KBM-7 (cell line): ENCODE data around the gene INPP4B.
"Not testable (repeated sequence)": the region's sequence is repeated elsewhere in the genome, so short reads cannot be mapped to it uniquely, and the experiment has no call there.

ENCODE experiments used
- DNase-seq: peaks from one replicate; pipeline ENCODE4 v3.0.0-alpha.2; 2015
- in situ Hi-C: fragments of 300-500 bp; cut with MboI; formaldehyde crosslinking; loops from 2 replicates; pipeline ENCODE4 v1.14.3; 2020; ENCODE audit warnings: low sequenced_read_pairs, low pct_unique_long_range_greater_than_20kb, mixed read lengths

Gene INPP4B

DNA sequence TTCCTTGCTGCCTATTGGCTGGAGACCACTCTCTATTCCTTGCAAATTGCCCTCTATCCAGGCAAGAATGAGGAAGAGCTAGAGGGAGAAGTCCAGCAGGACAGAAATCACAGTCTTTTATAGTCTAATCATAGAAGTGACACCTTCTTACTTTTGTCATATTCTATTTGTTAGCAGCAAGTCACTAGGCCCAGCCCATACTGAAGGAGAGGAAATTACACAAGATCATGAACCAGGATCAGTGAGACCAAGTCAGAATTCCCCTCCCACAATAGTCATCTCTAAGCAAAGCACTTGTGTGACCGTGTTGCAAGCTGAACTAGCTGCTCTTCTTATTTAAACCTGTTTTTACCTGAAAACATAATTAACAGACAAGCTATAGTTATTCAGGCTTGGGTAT lies 317.7 kb downstream of the INPP4B start:
- in situ Hi-C loops = no loop called here
- DNase-seq = no peak

DNA sequence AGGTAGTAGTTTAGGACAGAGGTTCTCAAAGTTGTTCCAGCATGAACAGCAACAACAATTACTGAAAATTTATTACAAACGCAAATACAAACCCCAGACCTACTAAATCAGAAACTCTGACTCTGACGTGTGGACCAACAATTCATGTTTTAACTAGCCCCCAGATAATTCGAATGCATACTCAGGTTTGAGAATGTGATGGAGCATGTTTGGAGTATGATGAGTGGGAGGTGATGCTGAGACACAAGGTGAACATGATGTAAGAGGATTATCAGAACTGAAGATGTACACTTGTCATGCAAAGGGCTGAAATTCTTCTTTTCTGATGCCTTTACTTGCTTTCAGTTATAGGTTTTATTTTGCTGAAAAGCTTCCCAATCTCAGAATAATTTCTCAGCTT lies 323.0 kb downstream of the INPP4B start:
- in situ Hi-C loops = no loop called here

DNA sequence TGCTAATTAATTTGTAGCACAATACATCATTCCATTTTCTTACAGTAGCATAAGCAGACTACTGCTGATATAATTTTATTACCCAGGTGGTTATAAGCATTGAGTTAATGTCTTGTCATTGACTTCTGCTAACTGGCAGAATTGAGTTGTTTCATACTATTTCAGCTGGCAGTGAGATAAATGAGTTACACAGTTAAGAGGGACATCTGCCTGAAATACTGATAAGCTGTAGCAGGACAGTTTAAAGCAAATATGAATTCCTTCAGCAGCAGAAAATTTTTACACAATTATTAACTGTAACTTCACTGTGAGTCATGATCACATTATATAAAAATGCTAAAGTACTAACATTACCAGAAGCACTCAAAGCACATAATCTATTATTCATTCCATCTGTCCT lies 326.8 kb downstream of the INPP4B start:
- DNase-seq = no peak
- in situ Hi-C loops = no loop called here

More for the DNA sequence above, 323.0 kb downstream of the INPP4B start:
- no peak for DNase-seq

DNA sequence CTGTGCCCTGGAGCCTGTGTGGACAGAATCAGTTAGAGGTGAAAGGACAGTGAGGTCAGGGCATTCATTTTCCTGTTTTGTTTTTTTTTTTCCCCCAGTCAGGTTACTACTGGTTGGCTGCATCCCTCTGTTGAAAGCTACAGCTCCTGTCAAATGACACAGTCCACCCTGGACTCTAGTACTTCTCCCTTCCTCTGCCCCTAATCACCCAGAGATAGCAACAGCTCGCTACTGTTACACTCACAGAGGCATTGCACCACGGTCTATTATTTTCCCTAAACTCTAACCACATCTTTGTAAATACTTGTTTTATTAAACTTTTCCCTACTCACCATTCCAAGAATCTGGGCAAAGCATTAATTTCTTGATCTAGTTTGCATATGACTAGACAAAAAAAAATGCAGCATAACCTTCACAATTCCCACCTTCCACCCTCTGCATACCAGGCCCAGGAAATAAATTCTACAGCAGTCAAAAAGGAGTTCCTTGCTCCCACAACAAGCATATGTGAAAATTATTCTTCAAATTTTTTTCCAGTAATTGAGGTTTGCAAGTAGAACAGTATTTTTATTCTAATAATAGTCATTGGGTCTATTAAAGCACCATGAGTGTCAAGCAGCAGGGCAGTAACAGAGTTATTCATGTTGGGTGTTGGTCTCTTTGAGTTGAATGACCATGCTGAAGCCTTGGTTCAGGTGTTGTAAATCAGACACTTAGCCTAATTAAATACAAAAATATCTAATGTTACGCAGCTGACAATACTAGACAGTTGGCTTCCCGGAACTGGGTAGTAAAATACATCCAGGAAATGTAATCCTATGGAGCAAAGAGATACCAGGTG lies 329.2 kb downstream of the INPP4B start:
- in situ Hi-C loops = no loop called here

DNA sequence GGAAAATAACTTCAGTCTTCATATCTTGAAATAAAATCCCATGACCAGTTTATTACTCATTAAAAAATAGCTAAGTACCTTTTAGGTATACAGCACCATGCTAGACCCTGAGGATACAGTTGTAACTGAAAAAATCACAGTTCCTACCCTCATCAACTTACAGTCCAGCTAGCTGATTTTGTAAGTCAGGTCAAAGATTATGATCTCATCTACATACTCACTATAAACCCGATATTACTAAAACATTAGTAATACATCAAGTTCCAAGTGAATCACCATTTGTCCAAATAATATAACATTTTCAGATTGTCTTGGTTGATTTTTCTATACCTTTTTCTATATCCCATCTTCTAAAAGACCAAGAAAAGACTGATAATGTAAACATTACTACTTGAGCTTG lies 333.9 kb downstream of the INPP4B start:
- no peak for DNase-seq
- in situ Hi-C loops = no loop called here

More for the DNA sequence above, 329.2 kb downstream of the INPP4B start:
- DNase-seq = no peak

DNA sequence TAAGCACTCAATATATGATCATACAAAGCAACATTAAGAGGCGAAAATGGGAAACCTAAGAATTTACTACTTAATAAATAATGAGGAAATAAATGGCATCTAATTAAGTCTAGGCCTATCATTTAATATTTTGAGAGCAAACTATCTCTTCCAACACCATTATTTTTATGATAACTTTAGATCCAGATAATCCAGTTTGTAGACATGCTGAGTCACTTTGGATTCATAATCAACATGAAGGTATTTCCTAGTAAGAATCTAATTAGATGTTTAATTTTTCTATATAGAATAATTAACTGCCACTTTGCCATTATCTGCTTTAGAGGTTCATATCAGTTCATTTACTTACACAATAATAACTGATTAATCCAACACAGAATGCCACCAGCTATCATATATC lies 336.2 kb downstream of the INPP4B start:
- no peak for DNase-seq
- in situ Hi-C loops = no loop called here

DNA sequence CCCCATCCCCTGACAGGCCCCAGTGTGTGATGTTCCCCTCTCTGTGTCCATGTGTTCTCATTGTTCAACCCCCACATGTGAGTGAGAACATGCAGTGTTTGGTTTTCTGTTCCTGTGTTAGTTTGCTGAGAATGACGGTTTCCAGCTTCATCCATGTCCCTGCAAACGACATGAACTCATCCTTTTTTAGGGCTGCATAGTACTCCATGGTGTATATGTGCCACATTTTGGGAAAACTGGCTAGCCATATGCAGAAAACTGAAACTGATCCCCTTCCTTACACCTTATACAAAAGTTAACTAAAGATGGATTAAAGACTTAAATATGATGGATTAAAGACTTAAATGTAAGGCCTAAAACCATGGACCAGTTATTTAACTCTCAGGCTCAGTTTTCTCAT lies 336.7 kb downstream of the INPP4B start:
- DNase-seq, in situ Hi-C loops: not testable (repeated sequence)

DNA sequence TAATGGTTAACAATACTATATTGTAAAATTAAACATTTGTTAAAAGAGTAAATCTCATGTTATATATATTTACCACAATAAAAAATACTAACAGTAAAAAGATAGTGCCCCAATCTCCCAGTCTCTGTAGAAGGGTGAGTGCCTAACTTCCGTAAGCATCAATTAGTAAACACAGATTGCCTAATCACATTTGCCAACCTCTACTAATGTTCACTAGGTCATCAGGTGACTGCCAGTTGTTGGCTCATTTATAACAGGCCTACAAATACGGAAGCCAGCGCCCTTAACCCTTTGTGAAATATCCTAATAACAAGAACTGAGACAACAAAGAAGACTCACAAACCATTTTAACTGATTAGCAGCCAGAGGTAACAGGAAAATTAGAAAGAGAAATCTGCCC lies 345.1 kb downstream of the INPP4B start:
- DNase-seq = no peak
- in situ Hi-C loops = no loop called here

DNA sequence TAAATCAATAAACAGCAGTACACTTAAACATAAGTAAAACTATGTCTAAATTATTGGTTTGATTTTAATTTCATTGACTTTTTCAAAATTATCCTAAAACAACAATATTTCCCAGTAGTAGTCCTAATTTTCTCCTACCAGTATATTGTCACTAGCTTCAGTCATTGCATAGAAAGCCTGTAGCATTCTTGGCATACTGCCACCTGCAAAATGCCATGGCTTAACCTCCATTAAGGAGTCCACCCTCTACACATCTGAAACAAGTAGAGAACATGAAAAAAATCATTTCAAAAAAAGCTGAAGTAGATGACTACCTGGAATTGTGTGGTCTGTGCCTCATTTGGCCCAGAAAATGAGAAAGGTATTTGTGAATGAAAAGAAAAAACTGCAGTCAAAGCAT lies 348.5 kb downstream of the INPP4B start:
- DNase-seq = no peak

DNA sequence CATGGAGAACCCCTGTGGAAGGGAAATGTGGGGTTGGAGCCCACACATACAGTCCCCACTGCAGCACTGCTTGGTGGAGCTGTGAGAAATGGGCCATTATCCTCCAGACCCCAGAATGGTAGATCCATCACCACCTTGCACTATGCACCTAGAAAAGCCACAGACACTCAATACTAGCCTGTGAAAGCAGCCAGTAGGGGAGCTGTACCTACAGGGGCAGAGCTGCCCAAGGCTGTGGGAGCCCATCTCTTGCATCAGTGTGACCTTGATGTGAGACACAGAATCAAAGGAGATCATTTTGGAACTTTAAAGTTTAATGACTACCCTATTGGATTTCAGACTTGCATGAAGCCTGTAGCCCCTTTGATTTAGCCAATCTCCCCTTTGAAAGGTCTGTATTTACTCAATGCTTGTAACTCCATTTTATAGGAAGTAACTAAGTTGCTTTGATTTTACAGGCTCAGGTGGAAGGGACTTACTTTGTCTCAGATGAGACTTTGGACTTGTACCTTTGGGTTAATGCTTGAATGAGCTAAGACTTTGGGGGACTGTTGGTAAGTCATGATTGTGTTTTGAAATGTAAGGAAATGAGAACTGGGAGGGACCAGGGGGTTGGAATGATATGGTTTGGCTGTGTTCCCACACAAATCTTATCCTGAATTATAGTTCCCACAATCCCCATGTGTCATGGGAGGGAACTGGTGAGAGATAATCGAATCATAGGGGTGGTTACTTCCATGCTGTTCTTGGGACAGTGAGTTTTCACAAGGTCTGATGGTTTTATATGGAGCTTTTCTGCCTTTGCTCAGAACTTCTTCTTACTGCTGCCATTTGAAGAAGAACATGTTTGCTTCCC lies 352.6 kb downstream of the INPP4B start:
- no peak for DNase-seq
- in situ Hi-C loops = no loop called here

More for the DNA sequence above, 348.5 kb downstream of the INPP4B start:
- in situ Hi-C loops = no loop called here

DNA sequence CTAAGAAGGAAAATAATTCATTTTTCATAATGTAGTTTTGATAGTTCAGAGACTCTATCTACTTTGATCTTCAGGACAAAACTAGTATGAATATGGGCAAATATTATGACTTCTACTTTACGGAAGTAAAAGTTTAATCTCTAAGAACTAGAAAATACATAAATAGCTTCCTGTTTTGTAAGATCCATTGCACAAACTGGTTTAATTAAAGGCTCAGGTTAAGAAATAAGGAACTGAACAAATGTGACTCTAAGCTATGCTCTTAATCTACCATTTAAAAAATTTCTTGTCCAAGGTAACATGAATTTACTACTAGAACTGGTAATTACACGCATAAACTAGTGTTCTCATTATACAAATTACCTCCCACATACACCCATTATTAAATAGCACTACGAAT lies 360.6 kb downstream of the INPP4B start:
- peak; percentile 29 for DNase-seq
- in situ Hi-C loops = no loop called here

DNA sequence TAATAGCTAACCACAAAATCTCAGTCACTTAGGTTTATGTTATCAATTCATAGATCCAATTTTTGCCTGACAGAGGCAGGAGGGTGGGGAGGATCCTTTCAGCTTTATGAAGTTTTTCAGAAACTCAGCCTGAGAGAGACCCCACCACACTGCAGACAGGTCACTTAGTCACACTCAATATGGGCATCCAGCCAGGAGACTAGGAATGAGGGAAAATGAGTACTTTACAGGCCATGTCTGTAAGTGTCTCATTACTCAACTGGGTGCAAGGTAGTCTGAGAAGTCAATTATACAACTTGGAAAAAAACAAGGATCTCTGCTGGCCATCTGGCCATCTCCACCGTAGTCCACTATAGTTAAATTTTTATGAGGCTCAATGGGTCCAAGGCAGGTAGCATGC lies 365.9 kb downstream of the INPP4B start:
- no peak for DNase-seq
- in situ Hi-C loops = no loop called here

DNA sequence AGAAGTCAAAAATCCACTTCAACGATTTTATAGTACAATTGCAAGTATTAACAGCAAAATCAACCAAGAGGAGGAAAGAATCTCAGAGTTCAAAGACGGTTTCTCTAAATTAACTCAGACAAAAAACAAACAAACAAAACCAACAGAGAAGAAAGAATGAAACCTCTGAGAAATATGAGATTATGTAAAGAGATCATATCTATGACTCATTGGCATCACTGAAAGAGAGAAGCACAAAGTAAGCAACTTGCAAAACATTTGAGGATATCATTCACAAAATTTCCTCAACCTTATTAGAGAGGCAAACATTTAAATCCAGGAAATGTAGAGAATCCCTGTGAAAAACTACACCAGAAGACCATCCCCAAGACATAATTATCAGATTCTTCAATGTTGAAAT lies 370.4 kb downstream of the INPP4B start:
- DNase-seq = no peak
- in situ Hi-C loops = no loop called here

DNA sequence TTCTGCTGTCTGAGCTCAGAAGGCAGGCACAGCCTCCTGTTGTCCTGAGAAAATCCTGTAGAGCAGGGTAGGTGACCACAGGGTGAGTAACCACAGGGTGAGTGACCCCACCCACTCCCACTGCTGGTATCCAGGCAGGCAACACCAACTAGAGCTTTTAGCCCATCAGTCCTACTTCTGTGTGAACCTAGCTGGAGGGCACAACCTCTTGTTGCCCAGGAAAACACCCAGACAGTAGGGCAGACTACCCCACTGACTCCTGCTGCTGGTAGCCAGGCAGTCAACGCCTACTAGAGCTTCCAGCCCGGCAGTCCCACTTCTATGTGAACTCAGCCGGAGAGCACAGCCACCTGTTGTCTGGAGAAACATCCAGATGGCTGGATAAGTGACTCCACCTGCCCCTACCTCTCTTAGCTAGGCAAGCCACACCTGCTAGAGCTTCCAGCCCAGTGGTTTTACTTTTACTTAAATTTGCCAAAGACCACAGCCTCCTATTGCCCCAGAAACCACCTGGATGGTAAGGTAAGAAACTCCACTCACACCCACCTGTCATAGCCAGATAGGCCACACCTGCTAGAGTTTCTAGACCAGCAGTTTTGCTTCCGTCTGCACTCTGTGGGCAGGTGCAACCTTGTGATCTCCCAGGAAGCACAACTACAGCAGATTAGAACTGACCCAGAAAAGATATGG lies 371.6 kb downstream of the INPP4B start:
- DNase-seq = no peak
- in situ Hi-C loops = no loop called here

DNA sequence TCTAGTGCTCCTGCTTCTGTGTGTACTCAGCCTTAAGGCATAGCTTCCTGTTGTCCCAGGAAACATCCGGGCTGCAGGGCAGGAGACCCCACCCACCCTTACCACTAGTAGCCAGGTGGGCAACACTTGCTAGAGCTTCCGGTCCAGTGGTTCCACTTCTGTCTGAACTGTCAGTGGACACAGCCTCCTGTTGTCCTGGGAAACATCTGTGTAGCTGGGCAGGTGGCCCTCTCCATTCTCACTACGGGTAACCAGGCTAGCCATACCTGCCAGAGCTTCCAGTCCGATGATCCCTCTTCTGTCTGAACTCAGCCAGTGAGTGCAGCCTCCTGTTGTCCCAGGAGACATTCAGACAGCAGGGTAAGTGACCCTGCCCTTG lies 372.2 kb downstream of the INPP4B start:
- in situ Hi-C loops = no loop called here
- no peak for DNase-seq

DNA sequence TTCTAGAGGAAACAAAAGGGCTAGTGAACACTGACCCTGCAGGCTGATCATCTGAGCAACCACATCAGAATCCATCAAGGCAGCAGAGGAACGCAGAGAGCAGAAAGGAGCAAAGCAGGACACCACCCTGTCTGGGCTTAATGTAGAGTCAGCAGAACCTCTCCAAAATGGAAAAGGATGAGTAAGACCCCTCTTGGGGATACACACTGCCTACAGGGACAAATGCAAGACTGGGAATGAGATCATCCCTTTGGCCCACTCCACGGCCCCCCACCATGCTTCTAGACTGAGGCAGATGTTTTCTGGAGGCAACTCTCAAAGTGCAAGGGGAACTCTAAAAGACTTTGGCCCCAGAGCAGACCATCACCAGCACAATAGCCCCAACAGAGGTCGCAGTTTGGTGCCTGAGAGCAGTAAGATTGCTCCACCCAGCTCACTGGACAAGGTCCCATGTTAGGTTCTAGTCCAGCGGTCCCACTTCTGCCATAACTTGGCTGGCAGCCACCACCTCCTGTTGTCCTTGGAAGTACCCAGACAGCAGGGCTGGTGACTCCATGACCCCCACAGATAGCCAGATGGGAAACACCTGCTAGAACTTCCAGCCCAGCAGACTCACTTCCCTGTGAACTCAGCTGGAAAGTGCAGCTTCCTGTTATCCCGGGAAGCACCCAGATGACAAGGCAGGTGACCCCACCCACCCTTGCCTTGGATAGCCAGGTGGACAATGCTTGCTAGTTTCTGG lies 372.7 kb downstream of the INPP4B start:
- in situ Hi-C loops = no loop called here
- DNase-seq = no peak

DNA sequence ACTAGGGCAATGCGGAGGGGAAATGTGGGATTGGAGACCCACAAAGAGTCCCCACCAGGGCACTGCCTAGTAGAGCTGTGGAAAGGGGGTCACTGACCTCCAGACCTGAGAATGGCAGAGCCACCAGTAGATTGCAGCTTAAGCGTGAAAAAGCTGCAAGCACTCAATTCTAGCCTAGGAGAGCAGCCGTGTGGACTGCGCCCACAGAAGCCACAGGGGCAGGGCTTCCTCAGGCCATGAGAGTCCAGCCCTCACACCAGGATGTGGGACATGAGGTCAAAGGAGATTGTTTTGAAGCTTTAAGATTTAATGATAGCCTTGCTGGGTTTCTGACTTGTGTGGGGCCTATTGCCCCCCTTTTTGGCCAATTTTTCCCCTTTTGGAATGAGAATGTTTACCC lies 379.0 kb downstream of the INPP4B start:
- no peak for DNase-seq
- in situ Hi-C loops = no loop called here

DNA sequence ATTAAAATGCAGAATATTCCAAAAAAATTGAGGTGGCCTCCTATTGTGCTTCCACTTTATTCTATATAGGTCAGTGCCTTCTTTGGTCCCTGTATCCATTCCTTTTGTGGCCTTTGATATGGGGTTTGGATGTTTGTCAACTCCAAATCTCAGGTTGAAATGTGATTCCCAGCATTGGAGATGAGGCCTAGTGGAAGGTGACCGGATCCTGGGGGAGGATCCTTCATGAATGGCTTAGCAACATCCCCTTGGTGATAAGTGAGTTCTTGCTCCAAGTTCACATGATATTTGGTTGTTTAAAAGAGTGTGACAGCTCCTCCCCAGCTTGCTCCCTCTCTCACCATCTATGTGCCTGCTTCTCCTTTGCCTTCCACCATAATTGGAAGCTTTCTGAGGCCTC lies 380.6 kb downstream of the INPP4B start:
- in situ Hi-C loops = no loop called here
- no peak for DNase-seq

DNA sequence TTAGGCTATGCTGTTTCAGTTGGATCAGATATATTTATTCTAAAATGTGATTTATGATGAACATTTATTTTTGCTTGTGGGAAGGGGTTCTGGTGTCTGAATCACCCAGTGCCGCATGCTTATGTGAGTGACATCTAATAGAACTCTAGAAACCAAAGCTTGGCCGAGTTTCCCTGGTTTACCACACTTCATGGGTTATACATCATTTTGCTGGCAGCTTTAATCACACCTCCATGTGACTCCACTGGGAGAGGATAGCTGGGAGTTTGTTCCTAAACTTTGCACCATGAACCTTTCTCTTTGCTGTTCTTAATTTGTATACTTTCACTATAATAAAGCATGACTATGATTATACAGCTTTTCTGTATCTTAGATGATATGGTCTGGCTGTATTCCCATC lies 382.9 kb downstream of the INPP4B start:
- in situ Hi-C loops = no loop called here
- no peak for DNase-seq
